H1 (cell line): ENCODE results near the gene TNS3. TPM values are rescaled to one million over a fixed set of nuclear protein-coding genes. Genes with fewer than 3 reads are reported as not detected.

Experiments used
- CTCF ChIA-PET: fragments of 300-600 bp; sonication (Branson Sonifier 250); formaldehyde crosslinking; loops from one replicate; lab custom pipeline; 2021; ENCODE audit not compliant: partially characterized antibody; lab: Charles Lee
- POLR2A ChIA-PET: fragments of 300-600 bp; sonication (Branson Sonifier 250); formaldehyde crosslinking; loops from one replicate; lab custom pipeline; 2021; ENCODE audit warnings: inconsistent platforms; ENCODE audit not compliant: partially characterized antibody; lab: Charles Lee
- DNase-seq, 2 experiments: peaks; one replicate each; pipeline versions ENCODE4 v3.0.0 to v3.0.0-alpha.2; 2010 to 2022; ENCODE audit warnings: low spot score in 2 of 2, low read depth in 1 of 2, mixed read lengths in 1 of 2
- FAIRE-seq: peaks from 2 replicates; lab custom pipeline; 2011; peaks lifted over from hg19 to GRCh38; lab: Jason Lieb, UNC
- H2AFZ ChIP-seq: 2 replicates; pipeline ENCODE4 v1.8.1; 2012; ENCODE audit warnings: low read length, inconsistent platforms
- H2AK5ac ChIP-seq: 2 replicates; pipeline ENCODE4 v1.6.1; 2013; ENCODE audit warnings: low read depth, low read length
- H2BK120ac ChIP-seq: replicated peaks from 2 replicates; pipeline ENCODE3; 2013; ENCODE audit warnings: low read depth, low read length, inconsistent platforms
- H2BK12ac ChIP-seq: 2 replicates; pipeline ENCODE4 v1.6.1; 2013; ENCODE audit warnings: low read depth, low read length
- H2BK15ac ChIP-seq: 2 replicates; pipeline ENCODE4 v1.6.1; 2013; ENCODE audit warnings: low read length
- H2BK20ac ChIP-seq: 2 replicates; pipeline ENCODE4 v1.6.1; 2013; ENCODE audit warnings: low read length
- H2BK5ac ChIP-seq: 2 replicates; pipeline ENCODE4 v1.6.1; 2013; ENCODE audit warnings: low read depth, low read length
- H3K14ac ChIP-seq: 2 replicates; pipeline ENCODE4 v1.6.1; 2013; ENCODE audit warnings: inconsistent platforms; ENCODE audit not compliant: insufficient read length
- H3K18ac ChIP-seq: 2 replicates; pipeline ENCODE4 v1.6.1; 2013; ENCODE audit warnings: low read length; ENCODE audit errors: extremely low read depth
- H3K23ac ChIP-seq: 2 replicates; pipeline ENCODE4 v1.6.1; 2013; ENCODE audit warnings: inconsistent platforms; ENCODE audit not compliant: insufficient read length
- H3K23me2 ChIP-seq: 2 replicates; pipeline ENCODE4 v1.6.1; 2013; ENCODE audit warnings: low read depth, low read length
- H3K27ac ChIP-seq: 2 replicates; pipeline ENCODE4 v1.6.1; 2011; ENCODE audit warnings: low read depth, low read length, inconsistent platforms
- H3K27me3 ChIP-seq, 4 experiments: replicated peaks in 1 of 4; 1 replicate in 1 of 4; 2 replicates in 3 of 4; pipeline versions ENCODE4 v1.6.1 to v1.8.1; 2011 to 2013; ENCODE audit warnings: low read length in 3 of 4, mild to moderate bottlenecking in 3 of 4, inconsistent platforms in 2 of 4, mixed read lengths in 2 of 4, moderate library complexity in 1 of 4; ENCODE audit not compliant: control insufficient read depth in 3 of 4, insufficient read depth in 3 of 4; ENCODE audit errors: extremely low read depth in 1 of 4
- H3K36me3 ChIP-seq, 4 experiments: 2 replicates each; pipeline versions ENCODE4 v1.6.1 to v1.8.1; 2011 to 2013; ENCODE audit warnings: mild to moderate bottlenecking in 4 of 4, low read length in 3 of 4, moderate library complexity in 2 of 4, control low read depth in 1 of 4, inconsistent platforms in 1 of 4; ENCODE audit not compliant: insufficient read depth in 4 of 4, control insufficient read depth in 2 of 4
- H3K4ac ChIP-seq: replicated peaks from 2 replicates; pipeline ENCODE3; 2013; ENCODE audit warnings: low read length, low read depth, mixed read lengths, inconsistent platforms; ENCODE audit not compliant: insufficient read length
- H3K4me1 ChIP-seq, 4 experiments: replicated peaks in 1 of 4; 1 replicate in 1 of 4; 2 replicates in 3 of 4; pipeline versions ENCODE4 v1.6.1 to v1.8.1; 2011 to 2013; ENCODE audit warnings: low read length in 3 of 4, inconsistent platforms in 2 of 4, mixed read lengths in 1 of 4; ENCODE audit not compliant: insufficient read depth in 4 of 4, control insufficient read depth in 3 of 4
- H3K4me2 ChIP-seq, 2 experiments: 2 replicates each; pipeline versions ENCODE4 v1.6.1 to v1.8.1; 2011 to 2013; ENCODE audit warnings: low read depth in 2 of 2, low read length in 2 of 2, control low read depth in 1 of 2, inconsistent platforms in 1 of 2, mild to moderate bottlenecking in 1 of 2; ENCODE audit not compliant: insufficient read depth in 1 of 2
- H3K4me3 ChIP-seq, 4 experiments: fragments of 200-600, 300-600 bp in 1 of 4; sonication (generic), shearing (Covaris generic), sonication (Bioruptor Twin) in 1 of 4; 2 replicates each; pipeline versions ENCODE4 v1.5.1 to v1.8.1; 2011 to 2016; ENCODE audit warnings: low read length in 4 of 4, low read depth in 3 of 4, control low read depth in 2 of 4, inconsistent platforms in 2 of 4, mild to moderate bottlenecking in 2 of 4, mixed read lengths in 1 of 4, moderate library complexity in 1 of 4; ENCODE audit not compliant: insufficient read depth in 2 of 4; ENCODE audit errors: extremely low read depth in 1 of 4
- H3K56ac ChIP-seq: replicated peaks from 2 replicates; pipeline ENCODE3; 2013; ENCODE audit warnings: low read depth, mild to moderate bottlenecking, mixed read lengths, low read length, inconsistent platforms; ENCODE audit not compliant: insufficient read length
- H3K79me1 ChIP-seq: 2 replicates; pipeline ENCODE4 v1.6.1; 2013; ENCODE audit warnings: low read depth, low read length, control low read depth
- H3K79me2 ChIP-seq, 2 experiments: 2 replicates each; pipeline versions ENCODE4 v1.6.1 to v1.8.1; 2012 to 2013; ENCODE audit warnings: low read length in 2 of 2, mild to moderate bottlenecking in 2 of 2, inconsistent platforms in 1 of 2; ENCODE audit not compliant: insufficient read depth in 2 of 2, control insufficient read depth in 1 of 2
- H3K9ac ChIP-seq, 4 experiments: replicated peaks in 1 of 4; 1 replicate in 1 of 4; 2 replicates in 3 of 4; pipeline versions ENCODE4 v1.6.1 to v1.8.1; 2011 to 2013; ENCODE audit warnings: low read depth in 3 of 4, low read length in 3 of 4, control low read depth in 2 of 4, mild to moderate bottlenecking in 2 of 4, moderate library complexity in 2 of 4, inconsistent platforms in 1 of 4; ENCODE audit errors: extremely low read depth in 1 of 4
- H3K9me3 ChIP-seq, 2 experiments: 2 replicates each; pipeline versions ENCODE4 v1.6.1 to v1.8.1; 2012 to 2013; ENCODE audit warnings: mild to moderate bottlenecking in 2 of 2, moderate library complexity in 2 of 2, control low read depth in 1 of 2, inconsistent platforms in 1 of 2, low read depth in 1 of 2, low read length in 1 of 2, mixed read lengths in 1 of 2; ENCODE audit not compliant: insufficient read depth in 2 of 2
- H4K20me1 ChIP-seq, 2 experiments: replicated peaks in 1 of 2; 2 replicates each; pipeline versions ENCODE3 to v1.8.1; 2011 to 2013; ENCODE audit warnings: inconsistent platforms in 2 of 2, low read length in 2 of 2, mild to moderate bottlenecking in 1 of 2; ENCODE audit not compliant: insufficient read depth in 2 of 2, control insufficient read depth in 1 of 2
- H4K5ac ChIP-seq: 2 replicates; pipeline ENCODE4 v1.6.1; 2013; ENCODE audit warnings: low read length, low read depth, mixed read lengths, inconsistent platforms; ENCODE audit not compliant: insufficient read length
- H4K8ac ChIP-seq: 2 replicates; pipeline ENCODE4 v1.8.0; 2013; ENCODE audit warnings: mild to moderate bottlenecking, moderate library complexity, low read length, inconsistent platforms; ENCODE audit not compliant: insufficient read depth; ENCODE audit errors: extremely low read depth
- H4K91ac ChIP-seq: replicated peaks from 2 replicates; pipeline ENCODE3; 2013; ENCODE audit warnings: low read length, mixed read lengths, inconsistent platforms; ENCODE audit not compliant: insufficient read length
- CBX5 ChIP-seq: fragments of 300-800, 300-1000 bp; sonication (generic); IDR thresholded peaks from 2 replicates; pipeline ENCODE4 v1.7.1; 2016; ENCODE audit warnings: antibody characterized with exemption, low read length, low read depth
- GABPA ChIP-seq: IDR thresholded peaks from 2 replicates; pipeline ENCODE4 v1.6.1; 2011; ENCODE audit warnings: mild to moderate bottlenecking, low read length, moderate library complexity, borderline replicate concordance; ENCODE audit not compliant: insufficient read depth
- WGBS, 2 experiments: shearing (Covaris generic) in 1 of 2; methylation state at CpG; one replicate each; pipeline versions ENCODE4 v1.1.6 to v1.1.7; 2013 to 2015; ENCODE audit warnings: low lambda C conversion rate in 2 of 2, mixed read lengths in 2 of 2, inconsistent platforms in 1 of 2, low coverage in 1 of 2, missing lambda C conversion rate in 1 of 2; ENCODE audit not compliant: insufficient replicate concordance in 2 of 2, insufficient coverage in 1 of 2, insufficient read length in 1 of 2; ENCODE audit errors: extremely low coverage in 1 of 2, missing lambda C conversion rate in 1 of 2; 5-methylcytosine and 5-hydroxymethylcytosine counted together
- polyA plus RNA-seq, 7 experiments: library from polyadenylated mRNA; depleted of rRNA in 3 of 7; stranded (reverse) in 5 of 7; unstranded in 2 of 7; fragments of >200 nt in 5 of 7; fragments of 200-250 nt in 2 of 7; gene quantifications; 1 replicate in 5 of 7; 2 replicates in 1 of 7; 4 replicates in 1 of 7; pipeline versions ENCODE4 v1.2.1 to v1.2.3, GENCODE V29; 2011 to 2013; ENCODE audit warnings: missing spikeins in 2 of 7, mixed read lengths in 2 of 7
- total RNA-seq: library from RNA; stranded (reverse); fragmentation: NEBNext Ultra II Directional; extraction: Animal tissue kit (Norgen Biotek cat#: 25700); gene quantifications from 2 replicates; pipeline ENCODE4 v1.2.1, GENCODE V29; 2021

Gene TNS3
- total and polyA plus RNA-seq, 2 of the 8 experiments (the other 6 are each of a cell fraction or from before 2014, with no cell fraction given) = 11.9 to 24.2 TPM

- Histone ChIP-seq H2BK15ac (no peak overlapping the region), H3K56ac (no peak overlapping the region), H2AK5ac (0 out of 2 replicates have a peak overlapping the region, but pooled peaks have one; percentile 24), H3K79me2 (no peaks in the 10 kb centered on the region; a peak in 1 of 4 replicates), H3K9ac (no peak overlapping the region), H3K4ac (no peak overlapping the region), H3K18ac (no peak overlapping the region), H3K27ac (no peak overlapping the region), H4K91ac (no peak overlapping the region), H4K20me1 (peaks cover 1 to 12% of the 10 kb centered on the region in 2 experiments), H4K8ac (no peak overlapping the region), H2BK20ac (no peak overlapping the region), H3K23ac (no peak overlapping the region), H2BK120ac (no peak overlapping the region), H3K23me2 (no peaks in the 10 kb centered on the region), H3K27me3 (no peaks in the 10 kb centered on the region), H3K4me3 (no peak overlapping the region), H2BK12ac (no peak overlapping the region), H2AFZ (no peak overlapping the region), H3K4me1 (peaks cover 0 to 10% (median 3%) of the 10 kb centered on the region in 4 experiments; a peak in 6 of 7 replicates), H3K79me1 (peaks cover 5% of the 10 kb centered on the region; the same call in 1 of the 2 replicates), H3K36me3 (no peaks in the 10 kb centered on the region), H3K14ac (no peak overlapping the region), H2BK5ac (no peak overlapping the region), H4K5ac (no peak overlapping the region), H3K9me3 (no peaks in the 10 kb centered on the region), H3K4me2 (no peak overlapping the region)
- ChIA-PET CTCF (interaction anchor here (0.9 to 1.4 kb wide), 3 partner anchors 36 to 198 kb away, joined by 3 to 5 read pairs (median 4); no protein-coding TSS in a partner anchor), POLR2A (interaction anchor here (0.6 to 1.7 kb wide), 2 partner anchors 16 to 65 kb away, joined by 3 to 4 read pairs; no protein-coding TSS in a partner anchor)
- FAIRE-seq (no peak), DNase-seq (no peak)
- 88% methylated on average over 17 of the region's 17 CpGs; no CpG with 5 or more reads in 1 of the 2 experiments for WGBS, 2 experiments
- TF ChIP-seq GABPA = no peak
- no peak for TF ChIP-seq CBX5
These were observed 83.5 kb downstream of the TNS3 start for GRCh38 chr7:47498229-47499056.
